HEK293 (cell line): ENCODE data around the gene PTPRK.

Experiments used
- CTCF ChIA-PET: fragments of 350-600 bp; formaldehyde crosslinking; extraction: SDS; loops from one replicate; lab custom pipeline; 2021; ENCODE audit warnings: antibody characterized with exemption; lab: Yijun Ruan, JAX
- POLR2A ChIA-PET: fragments of 300-600 bp; formaldehyde crosslinking; extraction: SDS; loops from one replicate; lab custom pipeline; 2020; ENCODE audit warnings: antibody characterized with exemption, inconsistent platforms; lab: Yijun Ruan, JAX
- H3K27ac ChIP-seq: fragments of 200-500 bp; sonication (Bioruptor generic); 2 replicates; pipeline ENCODE4 v1.5.1; 2014; ENCODE audit warnings: low read depth, low read length, control low read depth, inconsistent platforms; ENCODE audit errors: extremely low read depth
- H3K36me3 ChIP-seq, 2 experiments: fragments of 200-500 bp in 1 of 2; sonication (Bioruptor generic) in 1 of 2; 1 replicate in 1 of 2; 2 replicates in 1 of 2; pipeline ENCODE4 v1.5.1; 2014 to 2017; ENCODE audit warnings: inconsistent platforms in 2 of 2, low read length in 2 of 2; ENCODE audit not compliant: control insufficient read depth in 2 of 2, insufficient read depth in 1 of 2
- H3K4me1 ChIP-seq: fragments of 200-500 bp; sonication (Bioruptor generic); 2 replicates; pipeline ENCODE4 v1.5.1; 2014; ENCODE audit warnings: mild to moderate bottlenecking, low read length, inconsistent platforms; ENCODE audit not compliant: control insufficient read depth, insufficient read depth
- H3K4me3 ChIP-seq: 2 replicates; pipeline ENCODE4 v1.5.1; 2011; ENCODE audit warnings: low read depth, mild to moderate bottlenecking, control low read depth, low read length, moderate library complexity
- H3K9me3 ChIP-seq: fragments of 200-500 bp; sonication (Bioruptor generic); 2 replicates; pipeline ENCODE4 v1.5.1; 2014; ENCODE audit warnings: low read depth, low read length, inconsistent platforms; ENCODE audit not compliant: control insufficient read depth, insufficient read depth
- PRDM1 ChIP-seq: fragments of 450-650 bp; formaldehyde crosslinking; IDR thresholded peaks from 2 replicates; pipeline ENCODE4; 2016; ENCODE audit warnings: missing biosample characterization, missing genetic modification characterization
- WT1 ChIP-seq: fragments of 450-650 bp; formaldehyde crosslinking; IDR thresholded peaks from 2 replicates; pipeline ENCODE4 v1.5.1; 2016; ENCODE audit warnings: missing biosample characterization, missing genetic modification characterization
- ZBTB26 ChIP-seq: fragments of 450-650 bp; formaldehyde crosslinking; optimal IDR thresholded peaks from 2 replicates; pipeline ENCODE3; 2016; ENCODE audit warnings: missing biosample characterization, mild to moderate bottlenecking, missing genetic modification characterization
- ZBTB48 ChIP-seq: fragments of 450-650 bp; formaldehyde crosslinking; IDR thresholded peaks from 2 replicates; pipeline ENCODE4 v1.5.1; 2016; ENCODE audit warnings: missing biosample characterization, missing genetic modification characterization
- ZFHX2 ChIP-seq: fragments of 450-650 bp; formaldehyde crosslinking; conservative IDR thresholded peaks from 2 replicates; pipeline ENCODE4 v1.5.1; 2016; ENCODE audit warnings: missing biosample characterization, missing genetic modification characterization
- ZNF132 ChIP-seq: fragments of 450-650 bp; formaldehyde crosslinking; IDR thresholded peaks from 2 replicates; pipeline ENCODE4 v1.5.1; 2017; ENCODE audit warnings: missing biosample characterization, missing genetic modification characterization, borderline replicate concordance
- ZNF140 ChIP-seq: fragments of 450-650 bp; formaldehyde crosslinking; IDR thresholded peaks from 2 replicates; pipeline ENCODE4 v1.5.1; 2016; ENCODE audit warnings: missing biosample characterization, missing genetic modification characterization
- ZNF202 ChIP-seq: fragments of 450-650 bp; formaldehyde crosslinking; IDR thresholded peaks from 2 replicates; pipeline ENCODE4 v1.5.1; 2016; ENCODE audit warnings: missing biosample characterization, missing genetic modification characterization, borderline replicate concordance
- ZNF23 ChIP-seq: fragments of 450-650 bp; formaldehyde crosslinking; IDR thresholded peaks from 2 replicates; pipeline ENCODE4 v1.5.1; 2016; ENCODE audit warnings: missing biosample characterization, missing genetic modification characterization, borderline replicate concordance
- ZNF274 ChIP-seq, 2 experiments: fragments of 200-500 bp in 1 of 2; fragments of 450-650 bp in 1 of 2; sonication (Bioruptor generic) in 1 of 2; formaldehyde crosslinking in 1 of 2; IDR thresholded peaks; 2 replicates each; pipeline versions ENCODE4 v1.5.1 to v1.6.1; 2014 to 2016; ENCODE audit warnings: borderline replicate concordance in 1 of 2, inconsistent platforms in 1 of 2, low read length in 1 of 2, missing biosample characterization in 1 of 2, missing genetic modification characterization in 1 of 2
- ZNF311 ChIP-seq: fragments of 450-650 bp; formaldehyde crosslinking; IDR thresholded peaks from 2 replicates; pipeline ENCODE4 v1.5.1; 2017; ENCODE audit warnings: missing biosample characterization, missing genetic modification characterization, borderline replicate concordance
- ZNF366 ChIP-seq: fragments of 450-650 bp; formaldehyde crosslinking; conservative IDR thresholded peaks from 2 replicates; pipeline ENCODE4 v1.5.1; 2016; ENCODE audit warnings: missing biosample characterization, missing genetic modification characterization
- ZNF433 ChIP-seq: fragments of 450-650 bp; formaldehyde crosslinking; IDR thresholded peaks from 2 replicates; pipeline ENCODE4 v1.5.1; 2016; ENCODE audit warnings: missing biosample characterization, missing genetic modification characterization, low read depth
- ZNF501 ChIP-seq: fragments of 450-650 bp; formaldehyde crosslinking; IDR thresholded peaks from 2 replicates; pipeline ENCODE4 v1.5.1; 2016; ENCODE audit warnings: missing biosample characterization, missing genetic modification characterization
- ZNF529 ChIP-seq: fragments of 450-650 bp; formaldehyde crosslinking; IDR thresholded peaks from 2 replicates; pipeline ENCODE4 v1.5.1; 2017; ENCODE audit warnings: missing genetic modification characterization, missing biosample characterization; ENCODE audit not compliant: insufficient replicate concordance
- ZNF530 ChIP-seq: fragments of 450-650 bp; formaldehyde crosslinking; IDR thresholded peaks from 2 replicates; pipeline ENCODE4 v1.5.1; 2016; ENCODE audit warnings: low read depth, missing biosample characterization, missing genetic modification characterization
- ZNF561 ChIP-seq: fragments of 450-650 bp; IDR thresholded peaks from 2 replicates; pipeline ENCODE4 v1.5.1; 2018; ENCODE audit warnings: missing biosample characterization, missing genetic modification characterization, borderline replicate concordance
- ZNF585B ChIP-seq: fragments of 450-650 bp; formaldehyde crosslinking; IDR thresholded peaks from 2 replicates; pipeline ENCODE4 v1.5.1; 2016; ENCODE audit warnings: missing biosample characterization, missing genetic modification characterization
- ZNF626 ChIP-seq: fragments of 450-650 bp; sonication (Bioruptor Pico); formaldehyde crosslinking; IDR thresholded peaks from 2 replicates; pipeline ENCODE4 v1.5.1; 2018; ENCODE audit warnings: missing biosample characterization, missing genetic modification characterization, inconsistent platforms
- ZNF701 ChIP-seq: fragments of 450-650 bp; formaldehyde crosslinking; IDR thresholded peaks from 2 replicates; pipeline ENCODE4 v1.5.1; 2016; ENCODE audit warnings: missing biosample characterization, missing genetic modification characterization
- ZNF707 ChIP-seq: fragments of 450-650 bp; formaldehyde crosslinking; IDR thresholded peaks from 2 replicates; pipeline ENCODE4 v1.5.1; 2016; ENCODE audit warnings: missing biosample characterization, missing genetic modification characterization
- ZNF76 ChIP-seq: fragments of 450-650 bp; formaldehyde crosslinking; IDR thresholded peaks from 2 replicates; pipeline ENCODE4; 2016; ENCODE audit warnings: low read depth, missing biosample characterization, missing genetic modification characterization, borderline replicate concordance
- ZNF830 ChIP-seq: fragments of 450-650 bp; IDR thresholded peaks from 2 replicates; pipeline ENCODE4 v1.5.0; 2018; ENCODE audit warnings: missing biosample characterization, missing genetic modification characterization, low read depth, mild to moderate bottlenecking, moderate library complexity
- TF ChIP-seq, protein P1 (sequence below): fragments of 450-650 bp; formaldehyde crosslinking; IDR thresholded peaks from 2 replicates; pipeline ENCODE4 v1.5.0; 2017; ENCODE audit warnings: missing biosample characterization, missing genetic modification characterization, borderline replicate concordance
- TF ChIP-seq, protein P2 (sequence below): fragments of 450-650 bp; formaldehyde crosslinking; IDR thresholded peaks from 2 replicates; pipeline ENCODE4 v1.5.1; 2016; ENCODE audit warnings: missing biosample characterization, missing genetic modification characterization
- TF ChIP-seq, protein P3 (sequence below): fragments of 450-650 bp; formaldehyde crosslinking; IDR thresholded peaks from 2 replicates; pipeline ENCODE4 v1.5.1; 2016; ENCODE audit warnings: missing biosample characterization, missing genetic modification characterization
- TF ChIP-seq, protein P4 (sequence below): fragments of 450-650 bp; formaldehyde crosslinking; IDR thresholded peaks from 2 replicates; pipeline ENCODE4 v1.5.1; 2016; ENCODE audit warnings: missing biosample characterization, missing genetic modification characterization, low read depth
- TF ChIP-seq, protein P5 (sequence below): IDR thresholded peaks from 2 replicates; pipeline ENCODE4 v1.6.1; 2011; ENCODE audit warnings: mild to moderate bottlenecking, low read depth, low read length, borderline replicate concordance

The PTPRK gene

GRCh38 chr6:128357392-128358130 lies 162.8 kb downstream of the PTPRK start:
- POLR2A ChIA-PET, result no interaction called here
- Histone ChIP-seq H3K27ac (no peak overlapping the region), H3K4me3 (no peak overlapping the region), H3K9me3 (no peaks in the 10 kb centered on the region), H3K36me3 (no peaks in the 10 kb centered on the region), H3K4me1 (peaks cover 5% of the 10 kb centered on the region)
- no peak for TF ChIP-seq ZNF501 (tag by site-specific recombination)
- no peak for TF ChIP-seq ZNF132 (tag by site-specific recombination)
- TF ChIP-seq, protein P1, sequence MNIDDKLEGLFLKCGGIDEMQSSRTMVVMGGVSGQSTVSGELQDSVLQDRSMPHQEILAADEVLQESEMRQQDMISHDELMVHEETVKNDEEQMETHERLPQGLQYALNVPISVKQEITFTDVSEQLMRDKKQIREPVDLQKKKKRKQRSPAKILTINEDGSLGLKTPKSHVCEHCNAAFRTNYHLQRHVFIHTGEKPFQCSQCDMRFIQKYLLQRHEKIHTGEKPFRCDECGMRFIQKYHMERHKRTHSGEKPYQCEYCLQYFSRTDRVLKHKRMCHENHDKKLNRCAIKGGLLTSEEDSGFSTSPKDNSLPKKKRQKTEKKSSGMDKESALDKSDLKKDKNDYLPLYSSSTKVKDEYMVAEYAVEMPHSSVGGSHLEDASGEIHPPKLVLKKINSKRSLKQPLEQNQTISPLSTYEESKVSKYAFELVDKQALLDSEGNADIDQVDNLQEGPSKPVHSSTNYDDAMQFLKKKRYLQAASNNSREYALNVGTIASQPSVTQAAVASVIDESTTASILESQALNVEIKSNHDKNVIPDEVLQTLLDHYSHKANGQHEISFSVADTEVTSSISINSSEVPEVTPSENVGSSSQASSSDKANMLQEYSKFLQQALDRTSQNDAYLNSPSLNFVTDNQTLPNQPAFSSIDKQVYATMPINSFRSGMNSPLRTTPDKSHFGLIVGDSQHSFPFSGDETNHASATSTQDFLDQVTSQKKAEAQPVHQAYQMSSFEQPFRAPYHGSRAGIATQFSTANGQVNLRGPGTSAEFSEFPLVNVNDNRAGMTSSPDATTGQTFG (tag by site-specific recombination), result no peak
- TF ChIP-seq ZNF23 (tag by site-specific recombination), result no peak
- TF ChIP-seq ZNF202 (tag by site-specific recombination), result no peak
- no peak for TF ChIP-seq ZNF561 (tag by site-specific recombination)
- no peak for TF ChIP-seq ZNF140
- no peak for TF ChIP-seq ZNF76
- TF ChIP-seq ZNF830, result no peak
- no peak for TF ChIP-seq ZNF311
- TF ChIP-seq ZNF701 (tag by site-specific recombination), result no peak
- TF ChIP-seq ZFHX2 (tag by site-specific recombination), result no peak
- no peak for TF ChIP-seq ZNF366
- TF ChIP-seq ZNF707 (tag by site-specific recombination), result no peak
- no peak for TF ChIP-seq ZNF530 (tag by site-specific recombination)
- CTCF ChIA-PET, result interaction anchor here (0.7 kb wide), 1 partner anchor 9 kb away, joined by 4 read pairs; no protein-coding TSS in a partner anchor

DNA sequence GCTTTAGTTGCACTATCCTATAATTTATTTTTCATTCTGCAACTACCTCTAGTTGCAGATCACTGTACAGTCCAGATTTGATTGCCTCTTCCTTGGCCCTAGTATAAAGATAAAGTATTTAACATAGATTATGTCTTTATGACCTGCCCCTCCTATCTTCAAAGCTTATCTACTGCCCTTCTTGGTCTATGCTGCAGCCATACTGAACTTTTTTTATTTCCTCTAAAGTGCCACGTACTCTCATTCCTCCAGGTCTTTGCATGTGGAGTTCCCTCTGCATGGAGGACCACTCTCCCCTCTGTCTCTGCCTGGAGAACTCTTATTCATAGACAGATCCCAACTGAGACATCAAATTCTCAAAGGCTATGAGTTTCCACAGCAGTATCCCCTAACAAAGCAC lies 168.0 kb downstream of the PTPRK start:
- Histone ChIP-seq H3K9me3 (no peaks in the 10 kb centered on the region), H3K27ac (no peak overlapping the region), H3K36me3 (no peaks in the 10 kb centered on the region), H3K4me3 (no peak overlapping the region), H3K4me1 (peaks cover 11% of the 10 kb centered on the region)
- ChIA-PET POLR2A (no interaction called here), CTCF (no interaction called here)
- no peak for TF ChIP-seq ZBTB26 (tag by site-specific recombination)
- TF ChIP-seq, protein P2, sequence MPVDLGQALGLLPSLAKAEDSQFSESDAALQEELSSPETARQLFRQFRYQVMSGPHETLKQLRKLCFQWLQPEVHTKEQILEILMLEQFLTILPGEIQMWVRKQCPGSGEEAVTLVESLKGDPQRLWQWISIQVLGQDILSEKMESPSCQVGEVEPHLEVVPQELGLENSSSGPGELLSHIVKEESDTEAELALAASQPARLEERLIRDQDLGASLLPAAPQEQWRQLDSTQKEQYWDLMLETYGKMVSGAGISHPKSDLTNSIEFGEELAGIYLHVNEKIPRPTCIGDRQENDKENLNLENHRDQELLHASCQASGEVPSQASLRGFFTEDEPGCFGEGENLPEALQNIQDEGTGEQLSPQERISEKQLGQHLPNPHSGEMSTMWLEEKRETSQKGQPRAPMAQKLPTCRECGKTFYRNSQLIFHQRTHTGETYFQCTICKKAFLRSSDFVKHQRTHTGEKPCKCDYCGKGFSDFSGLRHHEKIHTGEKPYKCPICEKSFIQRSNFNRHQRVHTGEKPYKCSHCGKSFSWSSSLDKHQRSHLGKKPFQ, result no peak
- no peak for TF ChIP-seq PRDM1 (tag by site-specific recombination)
- no peak for TF ChIP-seq ZNF274 (IDR thresholded peaks at IDR 0.05; ENCODE audit: low read length)
- TF ChIP-seq ZNF274 (tag by site-specific recombination; IDR thresholded peaks at IDR 0.05; ENCODE audit: borderline replicate concordance), result no peak
- TF ChIP-seq ZNF433, result no peak
- no peak for TF ChIP-seq ZNF626 (tag by site-specific recombination)
- TF ChIP-seq, protein P3, sequence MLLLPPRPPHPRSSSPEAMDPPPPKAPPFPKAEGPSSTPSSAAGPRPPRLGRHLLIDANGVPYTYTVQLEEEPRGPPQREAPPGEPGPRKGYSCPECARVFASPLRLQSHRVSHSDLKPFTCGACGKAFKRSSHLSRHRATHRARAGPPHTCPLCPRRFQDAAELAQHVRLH (tag by site-specific recombination), result no peak
- no peak for TF ChIP-seq ZNF529 (tag by site-specific recombination)
- TF ChIP-seq, protein P4, sequence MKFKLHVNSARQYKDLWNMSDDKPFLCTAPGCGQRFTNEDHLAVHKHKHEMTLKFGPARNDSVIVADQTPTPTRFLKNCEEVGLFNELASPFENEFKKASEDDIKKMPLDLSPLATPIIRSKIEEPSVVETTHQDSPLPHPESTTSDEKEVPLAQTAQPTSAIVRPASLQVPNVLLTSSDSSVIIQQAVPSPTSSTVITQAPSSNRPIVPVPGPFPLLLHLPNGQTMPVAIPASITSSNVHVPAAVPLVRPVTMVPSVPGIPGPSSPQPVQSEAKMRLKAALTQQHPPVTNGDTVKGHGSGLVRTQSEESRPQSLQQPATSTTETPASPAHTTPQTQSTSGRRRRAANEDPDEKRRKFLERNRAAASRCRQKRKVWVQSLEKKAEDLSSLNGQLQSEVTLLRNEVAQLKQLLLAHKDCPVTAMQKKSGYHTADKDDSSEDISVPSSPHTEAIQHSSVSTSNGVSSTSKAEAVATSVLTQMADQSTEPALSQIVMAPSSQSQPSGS, result no peak
- no peak for TF ChIP-seq ZBTB48 (tag by site-specific recombination)
- TF ChIP-seq, protein P5, sequence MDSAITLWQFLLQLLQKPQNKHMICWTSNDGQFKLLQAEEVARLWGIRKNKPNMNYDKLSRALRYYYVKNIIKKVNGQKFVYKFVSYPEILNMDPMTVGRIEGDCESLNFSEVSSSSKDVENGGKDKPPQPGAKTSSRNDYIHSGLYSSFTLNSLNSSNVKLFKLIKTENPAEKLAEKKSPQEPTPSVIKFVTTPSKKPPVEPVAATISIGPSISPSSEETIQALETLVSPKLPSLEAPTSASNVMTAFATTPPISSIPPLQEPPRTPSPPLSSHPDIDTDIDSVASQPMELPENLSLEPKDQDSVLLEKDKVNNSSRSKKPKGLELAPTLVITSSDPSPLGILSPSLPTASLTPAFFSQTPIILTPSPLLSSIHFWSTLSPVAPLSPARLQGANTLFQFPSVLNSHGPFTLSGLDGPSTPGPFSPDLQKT, result no peak
- no peak for TF ChIP-seq WT1 (tag by site-specific recombination)
- no peak for TF ChIP-seq ZNF585B
